ENCODE data around the gene TBL1Y.
"Not testable (repeated sequence)": the region's sequence is repeated elsewhere in the genome, so short reads cannot be mapped to it uniquely, and the experiment has no call there.

TBL1Y gene

GRCh38 chrY:7017244-7018080, 107.0 kb downstream of the TBL1Y start:
- TF ChIP-seq CTCF (IDR thresholded peaks at IDR 0.05; ENCODE audit: low read depth, low read length, missing control alignments): no peak
- in situ Hi-C loops (cut with HindIII; ENCODE audit: low sequenced_read_pairs): no loop called here
- no peak for DNase-seq (ENCODE audit: low read depth)
- H3K4me3 ChIP-seq (ENCODE audit: low read depth, low read length): no peak overlapping the region

- TF ChIP-seq CTCF (IDR thresholded peaks at IDR 0.05; ENCODE audit: low read depth, low read length, missing control alignments): no peak
- no peak overlapping the region for H3K4me3 ChIP-seq (ENCODE audit: low read depth, low read length)
- in situ Hi-C loops (cut with HindIII; ENCODE audit: low sequenced_read_pairs): no loop called here
- no peak for DNase-seq (ENCODE audit: low read depth)
These were observed 128.5 kb downstream of the TBL1Y start for GRCh38 chrY:7039037-7039436.

GRCh38 chrY:7040662-7041061, 130.2 kb downstream of the TBL1Y start:
- no peak for TF ChIP-seq CTCF (IDR thresholded peaks at IDR 0.05; ENCODE audit: low read depth, low read length, missing control alignments)
- in situ Hi-C loops (cut with HindIII; ENCODE audit: low sequenced_read_pairs): no loop called here
- no peak overlapping the region for H3K4me3 ChIP-seq (ENCODE audit: low read depth, low read length)
- DNase-seq (ENCODE audit: low read depth): no peak

GRCh38 chrY:7041983-7042382, 131.5 kb downstream of the TBL1Y start:
- no peak for DNase-seq (ENCODE audit: low read depth)
- TF ChIP-seq CTCF (IDR thresholded peaks at IDR 0.05; ENCODE audit: low read depth, low read length, missing control alignments): no peak
- in situ Hi-C loops (cut with HindIII; ENCODE audit: low sequenced_read_pairs): no loop called here
- H3K4me3 ChIP-seq (ENCODE audit: low read depth, low read length): no peak overlapping the region

GRCh38 chrY:7052461-7052860, 142.0 kb downstream of the TBL1Y start:
- H3K4me3 ChIP-seq (ENCODE audit: low read depth, low read length); in situ Hi-C loops (cut with HindIII; ENCODE audit: low sequenced_read_pairs); DNase-seq (ENCODE audit: low read depth): not testable (repeated sequence)

GRCh38 chrY:7056886-7057285, 146.4 kb downstream of the TBL1Y start:
- no peak for TF ChIP-seq CTCF (IDR thresholded peaks at IDR 0.05; ENCODE audit: low read depth, low read length, missing control alignments)
- no peak overlapping the region for H3K4me3 ChIP-seq (ENCODE audit: low read depth, low read length)
- in situ Hi-C loops (cut with HindIII; ENCODE audit: low sequenced_read_pairs): no loop called here
- no peak for DNase-seq (ENCODE audit: low read depth)

GRCh38 chrY:7078725-7079124, 168.2 kb downstream of the TBL1Y start:
- no peak for DNase-seq (ENCODE audit: low read depth)
- no peak overlapping the region for H3K4me3 ChIP-seq (ENCODE audit: low read depth, low read length)
- in situ Hi-C loops (cut with HindIII; ENCODE audit: low sequenced_read_pairs): no loop called here
- no peak for TF ChIP-seq CTCF (IDR thresholded peaks at IDR 0.05; ENCODE audit: low read depth, low read length, missing control alignments)

GRCh38 chrY:7080548-7080947, 170.1 kb downstream of the TBL1Y start:
- H3K4me3 ChIP-seq (ENCODE audit: low read depth, low read length); in situ Hi-C loops (cut with HindIII; ENCODE audit: low sequenced_read_pairs); DNase-seq (ENCODE audit: low read depth): not testable (repeated sequence)
